NCI-H2107 treated with DMSO at 0.1 percent for 48 hours (cell line): Measurements from ENCODE around the gene CILP.
"Not testable (repeated sequence)": the region's sequence is repeated elsewhere in the genome, so short reads cannot be mapped to it uniquely, and the experiment has no call there.

Experiments
- DNase-seq: peaks from one replicate; lab custom pipeline; 2025; ENCODE audit not compliant: unreplicated experiment; lab: John Stamatoyannopoulos, UW

The CILP gene

DNA sequence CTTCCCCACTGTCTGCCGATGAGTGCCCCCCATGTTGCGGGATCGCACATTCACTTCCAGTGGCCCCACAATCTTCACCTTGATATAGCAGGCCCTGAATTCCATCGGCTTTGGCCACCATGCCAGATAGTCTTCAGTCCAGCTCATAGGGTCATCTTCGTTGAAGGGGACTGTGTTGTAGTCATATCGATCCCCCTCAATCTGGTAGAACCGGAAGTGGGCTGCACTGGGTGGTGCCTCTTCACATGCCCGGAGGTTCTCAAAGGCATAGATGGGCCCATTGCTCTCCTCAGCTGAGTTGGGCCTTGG, 14.0 kb downstream of the CILP start:
- DNase-seq = no peak

DNA sequence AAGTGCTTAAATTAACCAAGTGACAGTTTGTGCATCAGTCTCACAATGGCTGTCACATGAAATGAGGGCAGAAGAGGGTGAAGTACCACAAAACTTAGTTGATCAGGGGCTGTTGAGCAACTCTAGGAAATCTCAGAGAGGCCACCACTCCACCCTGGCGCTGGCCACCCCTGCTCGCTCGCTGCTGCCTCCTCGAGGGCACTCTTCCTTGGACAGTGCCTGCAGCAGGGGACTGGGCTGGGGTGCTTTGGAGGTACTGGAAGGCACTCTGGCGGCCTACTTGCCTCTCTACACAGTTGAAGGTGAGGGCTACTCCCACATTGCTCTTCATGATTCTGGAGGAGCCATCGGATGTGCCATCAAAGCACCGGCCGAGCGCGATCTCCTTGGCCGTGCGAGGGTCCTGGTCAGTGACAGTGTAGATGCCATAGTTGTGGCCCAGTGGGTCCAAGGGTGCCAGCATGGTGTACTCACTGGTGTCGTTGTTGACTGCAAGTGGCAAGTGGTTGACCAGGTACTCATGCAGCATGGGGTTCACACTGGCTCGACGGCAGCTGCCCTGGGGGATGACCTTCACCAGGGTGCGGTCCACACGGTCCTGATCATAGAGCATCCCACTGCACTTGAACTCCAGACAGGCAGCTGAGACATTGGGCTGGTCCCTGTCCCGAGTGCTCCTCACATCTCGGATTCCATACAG, 14.5 kb downstream of the CILP start:
- DNase-seq = no peak

DNA sequence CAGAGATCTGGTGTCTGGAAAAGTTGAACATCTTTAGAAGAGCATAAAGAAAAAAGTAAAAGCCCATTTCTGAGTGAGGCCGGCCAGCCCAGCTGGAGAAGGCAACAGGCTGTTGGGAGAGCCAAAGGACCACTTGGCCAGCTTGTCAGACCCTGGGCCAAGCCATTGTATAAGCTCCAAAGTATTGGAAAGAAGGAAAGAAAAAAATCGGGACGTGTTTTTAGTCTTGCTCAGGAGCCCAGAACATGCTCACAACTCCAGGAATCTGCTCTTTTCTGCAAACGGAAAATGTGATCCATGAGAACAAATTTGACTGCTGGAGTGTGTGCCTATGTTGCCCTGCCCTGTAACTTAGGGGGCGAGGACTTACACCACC, 15.7 kb downstream of the CILP start:
- no peak for DNase-seq

DNA sequence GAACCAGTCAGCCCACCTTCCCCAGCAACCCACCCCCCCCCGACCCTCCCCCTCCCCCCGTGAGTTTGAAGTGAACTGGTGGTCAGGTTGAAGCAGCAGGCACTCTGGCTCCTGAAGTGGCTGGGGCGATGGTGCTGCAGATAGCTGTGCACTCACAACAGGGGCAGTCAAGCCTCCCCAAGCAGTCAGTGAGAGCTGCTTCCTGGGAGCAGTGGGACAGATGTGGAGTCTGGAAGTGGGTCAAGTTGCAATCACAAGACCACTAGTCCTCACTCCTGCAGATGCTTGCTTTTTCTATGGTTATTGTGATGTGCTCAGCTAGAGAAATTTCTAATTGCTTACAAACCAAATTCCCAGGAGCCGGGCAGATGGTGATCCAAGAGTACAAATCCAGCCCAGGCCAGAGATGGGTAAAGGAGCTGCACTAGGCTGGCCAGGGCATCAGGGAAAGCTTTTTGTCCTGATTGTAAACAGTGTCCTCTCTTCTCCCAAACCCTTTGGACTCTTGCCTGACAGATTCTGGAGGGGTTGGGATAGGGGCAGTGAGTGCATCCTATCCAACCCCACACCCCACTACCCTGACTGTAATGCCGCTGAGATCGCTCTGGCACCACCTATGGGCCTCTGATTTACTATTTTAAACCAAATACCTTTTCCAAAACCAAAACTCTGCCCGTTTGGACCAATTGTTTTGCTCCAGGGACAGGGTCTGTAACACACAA, 16.3 kb downstream of the CILP start:
- DNase-seq = no peak

DNA sequence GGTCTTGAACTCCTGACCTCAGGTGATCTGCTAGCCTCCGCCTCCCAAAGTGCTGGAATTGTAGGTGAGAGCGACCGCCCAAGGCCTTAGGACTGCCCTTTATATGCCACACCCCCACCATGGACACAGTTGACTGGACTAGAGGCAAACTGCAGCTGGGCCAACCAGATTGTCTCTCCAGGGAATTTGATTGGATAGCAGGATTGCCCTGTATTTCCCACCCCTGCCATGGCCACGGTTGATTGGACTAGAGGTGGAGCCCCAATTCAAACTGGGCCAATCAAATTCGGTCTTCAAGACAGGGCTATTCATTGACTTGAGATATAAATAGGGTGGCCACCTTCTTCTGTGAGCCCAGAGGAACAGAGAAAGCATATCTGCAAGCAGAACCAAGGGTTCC, 19.3 kb downstream of the CILP start:
- no peak for DNase-seq

DNA sequence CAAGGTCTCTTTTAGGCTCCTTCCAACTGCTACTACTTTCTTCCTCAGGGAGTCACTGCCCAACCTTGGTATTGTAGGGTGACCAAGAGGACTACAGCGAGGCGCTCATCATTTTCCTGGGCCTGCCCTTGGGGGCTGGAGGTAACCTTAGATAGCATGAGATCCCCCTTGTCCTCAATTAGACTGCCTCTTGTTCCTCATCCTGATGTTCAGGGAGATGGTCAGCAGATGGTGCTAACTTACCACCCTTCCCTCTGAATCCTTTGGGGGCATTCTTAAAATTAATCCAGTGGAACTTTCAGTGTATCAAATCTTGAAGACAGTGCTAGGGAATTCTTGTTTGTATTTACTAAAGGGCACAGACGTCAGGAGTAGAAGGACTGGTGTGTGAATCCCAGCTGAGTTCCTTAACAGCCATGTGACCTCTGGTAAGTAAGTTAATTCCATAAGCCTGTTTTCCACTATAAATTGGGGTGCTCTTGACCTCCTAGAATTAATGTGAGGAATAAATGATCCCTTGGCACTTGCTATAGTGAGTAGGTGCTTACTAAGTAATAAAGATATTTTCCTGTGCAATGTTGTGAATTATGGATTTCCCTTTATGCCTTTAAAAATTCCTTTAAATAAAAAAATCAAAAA, 22.1 kb downstream of the CILP start:
- peak; percentile 27 for DNase-seq

DNA sequence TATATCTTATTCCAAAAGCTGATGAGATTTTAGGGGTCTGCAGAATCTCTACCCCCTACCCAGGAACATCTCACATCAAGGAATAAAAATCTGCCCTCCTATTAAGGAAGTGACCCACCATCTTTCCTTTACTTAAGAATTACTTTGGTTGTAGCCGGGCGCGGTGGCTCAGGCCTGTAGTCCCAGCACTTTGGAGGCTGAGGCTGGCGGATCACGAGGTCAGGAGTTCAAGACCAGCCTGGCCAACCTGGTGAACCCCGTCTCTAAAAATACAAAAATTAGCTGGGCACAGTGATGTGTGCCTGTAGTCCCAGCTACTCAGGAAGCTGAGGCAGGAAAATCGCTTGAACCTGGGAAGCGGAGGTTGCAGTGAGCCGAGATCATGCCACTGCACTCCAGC, 22.8 kb downstream of the CILP start:
- not testable (repeated sequence) for DNase-seq

DNA sequence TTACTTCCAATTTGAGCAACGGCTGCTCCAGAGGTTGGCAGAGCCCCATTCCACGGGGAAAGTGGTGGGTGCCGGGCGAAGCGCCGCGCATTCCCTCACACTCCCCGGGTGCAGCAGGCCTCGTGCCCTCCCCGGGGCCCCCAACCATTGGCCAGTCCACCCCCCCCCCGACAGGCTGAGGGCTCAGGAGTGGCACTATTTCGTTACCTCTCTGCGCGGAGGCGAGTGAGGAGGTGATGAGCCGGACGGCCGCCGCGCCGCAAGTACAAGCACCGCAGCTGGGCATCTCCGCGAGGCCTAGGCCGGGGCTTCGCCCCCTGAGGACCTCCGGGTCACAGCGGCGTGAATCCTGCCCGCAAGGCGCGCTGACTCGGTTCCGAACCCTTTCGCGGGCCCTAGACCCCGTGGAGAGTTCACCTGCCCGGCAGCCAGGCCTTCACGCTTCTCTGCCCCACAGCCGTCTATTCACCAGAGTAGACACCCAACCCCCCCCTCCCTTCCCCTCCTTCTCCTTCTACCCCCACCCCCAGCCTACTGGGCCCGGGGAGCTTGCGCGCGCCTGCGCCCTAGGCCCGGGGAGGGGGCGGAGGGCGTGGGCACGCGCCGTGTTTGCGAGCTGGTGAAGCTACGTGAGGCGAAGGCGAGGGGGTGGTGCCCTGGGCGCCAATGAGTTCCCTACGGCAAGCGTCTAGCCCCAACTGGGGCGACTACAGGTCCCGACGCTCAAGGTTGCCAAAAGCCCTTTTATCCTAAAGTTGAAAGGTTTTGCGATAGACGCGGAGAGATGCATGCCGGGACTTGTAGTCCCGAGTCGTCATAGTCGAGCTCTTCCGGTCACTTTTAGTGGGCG, 26.2 kb downstream of the CILP start, which contains the start of gene CLPX:
Gene CLPX (minus strand): TSS at position 475 of the 850 bp plus-strand sequence. CDS start 189 bp downstream, at position 286.
- peak; percentile 58 for DNase-seq

DNA sequence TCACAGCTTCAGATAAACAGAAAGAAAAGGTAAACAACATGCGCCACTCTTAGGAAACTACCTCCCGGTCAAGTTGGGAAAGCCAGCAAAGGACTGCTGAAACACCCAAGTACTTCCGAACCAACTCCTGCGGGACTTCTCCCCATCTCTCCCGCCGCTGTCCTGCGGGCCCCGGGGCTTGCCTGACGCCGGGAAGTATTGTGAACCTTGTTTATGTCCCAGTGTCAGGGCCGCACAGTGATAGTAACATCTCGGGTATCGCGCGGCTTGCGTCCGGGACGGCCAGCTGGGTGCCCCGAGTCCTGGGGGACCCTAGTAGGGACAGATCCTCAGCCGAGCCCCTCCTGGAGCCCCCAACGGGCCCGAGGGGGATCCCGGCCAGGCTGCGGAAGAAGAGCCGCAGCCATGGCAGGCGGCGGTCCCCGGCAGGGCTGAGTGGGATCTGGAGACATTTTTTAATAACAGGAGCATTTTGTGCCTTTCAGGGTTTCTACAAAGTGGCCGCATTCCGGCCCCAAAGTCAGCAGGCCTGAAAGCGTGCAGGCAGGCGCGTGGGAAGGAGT, 26.9 kb downstream of the CILP start:
- no peak for DNase-seq

DNA sequence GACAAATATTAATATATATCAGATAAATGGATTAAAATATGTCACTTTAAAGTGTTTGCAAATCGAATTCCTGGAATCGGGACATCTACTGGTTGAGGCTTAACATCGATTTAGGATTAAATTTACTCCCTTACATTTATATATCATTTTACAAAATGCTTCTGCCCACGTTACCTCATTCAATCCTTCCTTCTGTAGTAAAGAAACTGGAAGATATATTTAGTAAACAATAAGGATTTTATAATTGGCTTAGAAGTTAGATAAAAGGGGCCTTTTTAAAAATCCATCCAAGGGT, 27.5 kb downstream of the CILP start:
- DNase-seq = no peak

DNA sequence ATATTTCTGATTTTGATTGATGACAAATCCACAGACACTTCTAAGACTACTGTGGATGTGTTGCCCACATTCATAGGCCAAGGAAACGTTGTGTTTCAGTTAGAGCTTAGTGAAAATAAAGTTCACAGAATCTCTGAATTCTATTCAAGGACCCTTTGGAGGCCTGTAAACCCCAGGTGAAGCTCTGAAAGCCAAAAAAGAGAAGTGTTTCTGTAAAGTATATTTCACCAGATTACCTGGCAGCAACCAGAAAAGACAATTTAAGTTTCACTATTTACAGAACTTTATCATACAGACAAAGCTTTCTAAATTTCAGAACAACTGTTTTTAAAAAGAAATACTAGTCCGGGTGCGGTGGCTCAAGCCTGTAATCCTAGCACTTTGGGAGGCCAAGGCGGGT, 28.7 kb downstream of the CILP start:
- DNase-seq = no peak

DNA sequence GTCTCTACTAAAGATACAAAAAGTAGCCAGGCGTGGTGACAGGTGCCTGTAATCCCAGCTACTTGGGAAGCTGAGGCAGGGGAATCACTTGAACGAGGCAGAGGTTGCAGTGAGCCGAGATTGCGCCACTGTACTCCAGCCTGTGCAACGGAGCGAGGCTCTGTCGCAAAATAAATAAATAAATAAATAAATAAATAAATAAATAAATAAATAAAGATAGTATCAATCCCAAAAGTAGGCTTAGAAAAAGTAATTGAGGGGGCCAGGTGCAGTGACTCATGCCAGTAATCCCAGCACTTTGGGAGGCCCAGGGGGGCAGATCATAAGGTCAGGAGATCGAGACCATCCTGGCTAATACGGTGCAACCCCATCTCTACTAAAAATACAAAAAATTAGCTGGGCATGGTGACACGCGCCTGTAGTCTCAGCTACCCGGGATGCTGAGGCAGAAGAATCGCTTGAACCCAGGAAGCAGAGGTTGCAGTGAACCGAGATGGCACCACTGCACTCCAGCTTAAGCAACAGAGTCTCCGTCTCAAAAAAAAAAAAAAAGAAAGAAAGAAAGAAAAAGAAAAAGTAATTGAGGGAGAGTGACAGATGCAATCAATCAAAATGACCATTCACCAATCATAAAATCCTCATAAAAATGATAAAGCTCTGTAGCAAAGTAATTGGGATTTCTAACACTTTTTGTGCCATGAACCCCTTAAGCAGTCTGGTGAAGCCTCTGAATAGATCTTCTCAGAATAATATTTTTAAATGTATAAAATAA, 29.5 kb downstream of the CILP start:
- DNase-seq = not testable (repeated sequence)

DNA sequence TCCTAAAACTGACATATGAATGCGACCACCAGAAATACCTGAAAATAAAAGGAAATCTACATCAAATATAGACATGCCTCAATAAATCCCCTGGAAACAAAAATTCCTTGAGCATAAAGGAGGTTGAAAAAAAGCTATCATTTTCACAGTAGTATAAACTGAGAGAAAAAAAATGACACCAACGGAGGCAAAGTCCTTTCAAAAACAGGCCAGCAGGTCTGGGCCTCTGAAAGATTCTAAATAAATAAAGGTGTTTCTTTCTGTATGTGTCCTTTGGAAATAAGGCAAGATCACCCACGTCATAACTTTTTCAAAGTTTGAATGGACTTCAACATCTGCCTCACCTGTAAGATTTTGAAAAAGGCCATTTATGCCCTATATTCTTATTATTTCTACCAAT, 31.1 kb downstream of the CILP start:
- no peak for DNase-seq

DNA sequence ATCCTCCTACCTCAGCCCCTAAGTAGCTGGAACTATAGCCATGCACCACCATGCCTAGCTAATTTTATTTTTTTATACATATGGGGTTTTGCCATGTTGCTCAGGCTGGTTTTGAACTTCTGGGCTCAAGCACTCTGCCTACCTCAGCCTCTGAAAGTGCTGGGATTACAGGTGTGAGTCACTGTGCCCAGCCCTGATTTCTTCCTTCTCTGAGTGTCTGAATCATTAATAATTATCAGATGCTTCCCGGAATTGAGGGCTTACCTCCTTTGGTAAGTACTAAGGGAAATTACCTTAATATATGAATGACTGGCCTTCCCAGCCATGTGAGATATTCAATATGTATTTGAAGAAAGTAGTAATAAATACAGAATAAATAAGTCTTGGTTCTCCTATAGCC, 33.4 kb downstream of the CILP start:
- no peak for DNase-seq

DNA sequence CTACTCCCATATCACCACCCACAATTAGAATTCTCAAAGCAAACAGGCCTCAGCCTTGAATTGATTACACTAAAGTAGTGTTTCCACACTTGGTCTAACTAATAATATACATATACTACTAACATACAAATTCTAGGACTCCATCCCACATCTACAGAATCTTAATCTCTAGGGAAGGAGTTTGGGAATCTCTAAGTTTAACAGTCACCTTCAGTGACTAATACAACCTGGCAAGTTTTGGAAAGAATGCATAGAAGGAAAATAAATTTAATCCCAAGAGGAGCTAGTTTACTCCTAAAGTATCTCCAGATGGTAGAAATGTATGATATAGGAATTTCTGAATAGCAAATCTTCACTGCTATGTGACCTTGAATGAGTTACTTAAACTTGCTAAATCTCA, 35.2 kb downstream of the CILP start:
- DNase-seq = no peak

DNA sequence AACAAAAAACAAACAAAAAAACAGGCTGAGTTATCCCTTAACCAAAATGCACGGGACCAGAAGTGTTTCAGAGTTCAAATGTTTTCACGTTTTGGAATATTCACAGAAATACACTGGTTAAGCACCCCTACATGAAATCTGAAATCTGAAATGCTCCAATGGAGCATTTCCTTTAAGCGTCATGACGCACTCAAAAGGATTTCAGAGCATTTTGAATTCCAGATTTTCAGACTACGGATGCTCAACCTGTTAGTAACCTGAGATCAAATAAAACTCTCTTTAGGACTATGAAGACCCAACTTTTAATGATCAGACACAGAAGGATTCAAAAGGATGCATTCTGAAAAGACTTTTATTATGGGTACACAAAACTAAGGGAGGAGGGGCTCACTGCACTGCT, 35.8 kb downstream of the CILP start:
- no peak for DNase-seq

DNA sequence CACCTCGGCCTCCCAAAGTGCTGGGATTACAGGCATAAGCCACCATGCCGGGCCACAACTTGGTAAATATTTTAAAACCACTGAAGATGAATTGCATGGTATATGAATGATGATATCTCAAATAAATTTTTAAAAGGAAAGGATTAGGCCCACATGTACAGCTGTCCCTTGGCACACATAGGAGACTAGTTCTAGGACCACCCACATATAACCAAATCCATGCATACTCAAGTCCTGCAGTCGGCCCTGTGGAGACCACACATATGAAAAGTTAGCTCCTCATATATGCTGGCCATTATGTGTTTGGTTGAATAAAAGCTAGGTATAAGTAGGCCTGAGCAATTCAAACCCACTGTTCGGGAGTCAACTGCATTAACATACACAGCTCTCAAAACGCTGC, 36.8 kb downstream of the CILP start:
- DNase-seq = no peak

DNA sequence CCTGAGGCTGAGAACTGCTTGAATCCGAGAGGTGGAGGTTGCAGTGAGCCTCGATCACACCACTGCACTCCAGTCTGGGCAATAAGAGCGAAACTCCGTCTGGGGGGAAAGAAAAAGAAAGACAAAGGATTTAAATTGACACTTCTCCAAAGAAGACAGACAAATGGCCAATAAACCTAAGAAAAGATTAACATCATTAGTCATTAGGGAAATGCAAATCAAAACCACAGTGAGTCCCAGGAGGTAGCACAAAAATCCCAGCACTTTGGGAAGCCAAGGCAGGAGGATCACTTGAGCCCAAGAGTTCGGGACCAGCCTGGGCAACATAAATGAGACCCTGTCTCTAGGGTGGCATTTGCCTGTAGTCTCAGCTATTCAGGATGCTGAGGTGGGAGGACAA, 38.7 kb downstream of the CILP start:
- DNase-seq = no peak

DNA sequence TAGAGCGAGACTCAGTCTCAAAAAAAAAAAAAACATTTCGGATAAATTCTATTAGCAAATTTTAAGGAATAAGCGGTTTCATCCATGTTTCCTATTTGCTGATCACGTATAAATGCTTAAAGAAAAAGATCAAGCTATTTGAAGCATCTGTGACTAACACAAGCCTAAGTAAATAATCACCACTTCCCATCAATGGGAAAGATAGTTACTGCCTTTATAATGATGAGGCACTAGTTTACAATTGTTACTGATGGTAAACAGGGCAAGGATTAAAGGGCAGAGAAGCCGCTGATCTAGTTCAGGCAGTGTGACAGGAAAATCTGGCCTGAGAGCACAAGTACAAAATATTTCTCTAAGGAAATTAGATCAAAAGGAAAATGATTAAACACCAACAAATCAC, 39.8 kb downstream of the CILP start:
- DNase-seq = no peak

DNA sequence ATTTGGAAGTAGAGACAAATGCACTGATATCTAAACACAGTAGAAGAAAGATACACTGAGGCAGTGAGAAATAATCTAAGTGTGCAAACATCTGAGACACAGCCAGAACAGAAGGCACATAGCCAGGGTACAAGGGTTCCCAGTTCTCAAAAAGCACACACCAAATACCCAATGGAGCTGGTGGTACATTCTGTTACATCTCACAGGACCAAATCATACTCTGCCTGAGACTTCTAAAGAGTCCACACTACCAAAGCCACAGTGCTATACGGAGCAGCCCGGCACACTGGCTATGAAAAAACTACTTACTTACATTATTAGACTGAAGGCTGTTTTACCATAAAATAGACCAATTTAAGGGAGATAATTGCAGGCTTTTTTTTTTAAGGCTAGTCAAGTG, 45.4 kb downstream of the CILP start:
- DNase-seq = no peak

DNA sequence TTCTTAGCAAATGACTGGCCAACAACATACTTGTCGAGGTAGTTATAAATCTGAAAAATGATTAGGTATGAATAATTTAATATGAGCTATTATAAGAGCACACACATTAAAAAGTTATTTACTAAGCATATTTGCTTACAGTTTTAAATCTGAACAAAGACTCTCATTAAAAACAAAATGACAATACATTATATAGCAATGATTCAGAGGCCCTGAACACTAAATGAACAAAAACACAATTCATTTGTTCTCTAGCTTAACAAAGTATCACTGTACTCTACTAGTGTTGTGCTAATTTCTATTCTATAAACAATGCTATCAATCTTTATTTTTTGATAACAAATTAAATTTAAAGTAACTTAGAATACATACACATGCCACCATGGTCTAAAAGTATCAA, 47.1 kb downstream of the CILP start:
- DNase-seq = no peak
